SK-N-SH treated with all-trans-retinoic acid at 6 μM for 48 hours (cell line): ENCODE results near the gene PRRC2B.

Experiments
- ARNTL ChIP-seq: fragments of 450-650 bp; formaldehyde crosslinking; IDR thresholded peaks from 2 replicates; pipeline ENCODE4 v1.5.0; 2020; ENCODE audit warnings: low read depth, mild to moderate bottlenecking, moderate library complexity, borderline replicate concordance
- POU6F1 ChIP-seq: fragments of 250-450 bp; sonication (Bioruptor Pico); IDR thresholded peaks from 2 replicates; pipeline ENCODE4 v1.8.0; 2021; ENCODE audit warnings: low read depth, mild to moderate bottlenecking, moderate library complexity, borderline replicate concordance
- ZFP3 ChIP-seq: fragments of 250-450 bp; sonication (Bioruptor Pico); IDR thresholded peaks from 2 replicates; pipeline ENCODE4 v1.5.0; 2020; ENCODE audit warnings: mild to moderate bottlenecking, moderate library complexity
- ZFP30 ChIP-seq: fragments of 450-650 bp; formaldehyde crosslinking; IDR thresholded peaks from 2 replicates; pipeline ENCODE4 v1.5.0; 2022; ENCODE audit warnings: mild to moderate bottlenecking, moderate library complexity
- ZNF70 ChIP-seq: fragments of 450-650 bp; formaldehyde crosslinking; IDR thresholded peaks from 2 replicates; pipeline ENCODE4 v1.5.0; 2020; ENCODE audit warnings: mild to moderate bottlenecking, moderate library complexity
- TF ChIP-seq, protein P1 (sequence below): fragments of 250-450 bp; sonication (Bioruptor Pico); IDR thresholded peaks from 2 replicates; pipeline ENCODE4 v1.8.0; 2020; ENCODE audit warnings: mild to moderate bottlenecking, moderate library complexity, borderline replicate concordance
- TF ChIP-seq, protein P2 (sequence below): fragments of 250-450 bp; sonication (Bioruptor Pico); IDR thresholded peaks from 2 replicates; pipeline ENCODE4 v1.5.0; 2020; ENCODE audit warnings: mild to moderate bottlenecking, moderate library complexity

DNA sequence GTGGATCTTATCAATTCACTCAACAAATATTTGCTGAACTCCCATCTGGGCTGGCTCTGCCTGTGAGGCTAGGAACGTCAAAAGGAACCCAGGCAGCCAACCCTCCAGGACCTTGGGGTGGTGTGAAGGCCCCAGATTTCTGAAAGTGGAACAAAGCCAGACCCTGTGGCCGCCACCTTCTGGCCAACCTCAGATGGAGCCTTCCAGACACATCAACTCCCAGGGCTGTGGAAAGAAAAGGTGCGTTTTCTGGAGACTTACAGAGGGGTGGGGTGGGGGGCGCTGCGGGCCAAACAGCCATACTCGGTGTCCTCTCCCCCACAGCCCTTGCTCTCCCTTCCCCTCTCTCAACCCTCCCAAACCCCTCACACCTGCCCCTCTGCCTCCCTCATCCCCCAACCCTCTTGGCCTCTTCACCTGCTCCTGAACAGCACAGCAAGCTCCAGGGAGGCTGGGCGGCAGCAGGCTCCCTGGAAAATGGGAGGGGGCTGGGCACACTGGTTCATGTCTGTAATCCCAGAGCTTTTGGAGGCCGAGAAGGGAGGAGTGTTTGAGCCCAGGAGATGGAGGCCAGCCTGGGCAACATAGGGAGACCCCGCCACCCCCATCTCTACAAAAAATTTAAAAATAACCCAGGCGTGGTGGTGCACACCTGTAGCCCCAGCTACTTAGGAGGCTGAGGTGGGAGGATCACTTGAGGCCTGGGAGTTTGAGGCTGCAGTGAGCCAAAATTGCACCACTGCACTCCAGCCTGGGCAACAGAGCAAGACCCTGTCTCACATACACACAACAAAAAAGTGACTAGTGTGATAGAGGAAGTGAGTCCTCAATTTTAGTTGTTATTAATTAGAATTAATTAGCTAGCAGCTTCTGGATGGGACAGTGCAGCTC, 45.0 kb upstream of the PRRC2B start:
- no peak for TF ChIP-seq ZFP3 (CRISPR knock-in tag)
- TF ChIP-seq, protein P1, sequence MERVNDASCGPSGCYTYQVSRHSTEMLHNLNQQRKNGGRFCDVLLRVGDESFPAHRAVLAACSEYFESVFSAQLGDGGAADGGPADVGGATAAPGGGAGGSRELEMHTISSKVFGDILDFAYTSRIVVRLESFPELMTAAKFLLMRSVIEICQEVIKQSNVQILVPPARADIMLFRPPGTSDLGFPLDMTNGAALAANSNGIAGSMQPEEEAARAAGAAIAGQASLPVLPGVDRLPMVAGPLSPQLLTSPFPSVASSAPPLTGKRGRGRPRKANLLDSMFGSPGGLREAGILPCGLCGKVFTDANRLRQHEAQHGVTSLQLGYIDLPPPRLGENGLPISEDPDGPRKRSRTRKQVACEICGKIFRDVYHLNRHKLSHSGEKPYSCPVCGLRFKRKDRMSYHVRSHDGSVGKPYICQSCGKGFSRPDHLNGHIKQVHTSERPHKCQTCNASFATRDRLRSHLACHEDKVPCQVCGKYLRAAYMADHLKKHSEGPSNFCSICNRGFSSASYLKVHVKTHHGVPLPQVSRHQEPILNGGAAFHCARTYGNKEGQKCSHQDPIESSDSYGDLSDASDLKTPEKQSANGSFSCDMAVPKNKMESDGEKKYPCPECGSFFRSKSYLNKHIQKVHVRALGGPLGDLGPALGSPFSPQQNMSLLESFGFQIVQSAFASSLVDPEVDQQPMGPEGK (CRISPR knock-in tag) = no peak
- TF ChIP-seq, protein P2, sequence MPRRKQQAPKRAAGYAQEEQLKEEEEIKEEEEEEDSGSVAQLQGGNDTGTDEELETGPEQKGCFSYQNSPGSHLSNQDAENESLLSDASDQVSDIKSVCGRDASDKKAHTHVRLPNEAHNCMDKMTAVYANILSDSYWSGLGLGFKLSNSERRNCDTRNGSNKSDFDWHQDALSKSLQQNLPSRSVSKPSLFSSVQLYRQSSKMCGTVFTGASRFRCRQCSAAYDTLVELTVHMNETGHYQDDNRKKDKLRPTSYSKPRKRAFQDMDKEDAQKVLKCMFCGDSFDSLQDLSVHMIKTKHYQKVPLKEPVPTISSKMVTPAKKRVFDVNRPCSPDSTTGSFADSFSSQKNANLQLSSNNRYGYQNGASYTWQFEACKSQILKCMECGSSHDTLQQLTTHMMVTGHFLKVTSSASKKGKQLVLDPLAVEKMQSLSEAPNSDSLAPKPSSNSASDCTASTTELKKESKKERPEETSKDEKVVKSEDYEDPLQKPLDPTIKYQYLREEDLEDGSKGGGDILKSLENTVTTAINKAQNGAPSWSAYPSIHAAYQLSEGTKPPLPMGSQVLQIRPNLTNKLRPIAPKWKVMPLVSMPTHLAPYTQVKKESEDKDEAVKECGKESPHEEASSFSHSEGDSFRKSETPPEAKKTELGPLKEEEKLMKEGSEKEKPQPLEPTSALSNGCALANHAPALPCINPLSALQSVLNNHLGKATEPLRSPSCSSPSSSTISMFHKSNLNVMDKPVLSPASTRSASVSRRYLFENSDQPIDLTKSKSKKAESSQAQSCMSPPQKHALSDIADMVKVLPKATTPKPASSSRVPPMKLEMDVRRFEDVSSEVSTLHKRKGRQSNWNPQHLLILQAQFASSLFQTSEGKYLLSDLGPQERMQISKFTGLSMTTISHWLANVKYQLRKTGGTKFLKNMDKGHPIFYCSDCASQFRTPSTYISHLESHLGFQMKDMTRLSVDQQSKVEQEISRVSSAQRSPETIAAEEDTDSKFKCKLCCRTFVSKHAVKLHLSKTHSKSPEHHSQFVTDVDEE (CRISPR knock-in tag) = no peak
- TF ChIP-seq POU6F1 (CRISPR knock-in tag) = no peak
- no peak for TF ChIP-seq ZNF70 (CRISPR knock-in tag)
- no peak for TF ChIP-seq ZFP30
- TF ChIP-seq ARNTL = no peak
